ENCODE results near the gene SNRNP40. TPM values are rescaled to one million over a fixed set of nuclear protein-coding genes. Genes with fewer than 3 reads are reported as not detected.

The SNRNP40 gene
- total RNA-seq, 2 experiments from 2014 or later: 48.4 to 53.7 TPM

DNA sequence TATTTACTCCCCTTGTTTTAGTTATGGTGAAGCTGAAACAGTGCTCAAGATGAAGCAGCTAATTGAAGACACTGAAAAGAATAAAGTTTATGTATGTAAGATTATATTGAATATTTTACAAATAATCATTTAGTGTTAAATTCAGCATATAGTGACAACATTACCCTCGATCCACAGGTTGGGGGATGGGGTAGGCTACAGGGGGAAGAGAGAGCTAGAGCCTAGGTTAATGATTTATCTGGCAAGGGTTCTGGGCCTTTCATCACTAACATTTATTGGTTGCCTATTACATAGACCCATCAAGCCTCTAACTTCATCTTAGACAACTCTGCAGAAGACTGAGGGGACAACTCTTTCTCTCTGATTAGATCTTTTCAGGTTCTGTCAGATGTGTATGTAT is 21.6 kb upstream of the SNRNP40 start:
- H3K4me3 Mint-ChIP-seq: no peak overlapping the region
- TF ChIP-seq, protein P1, sequence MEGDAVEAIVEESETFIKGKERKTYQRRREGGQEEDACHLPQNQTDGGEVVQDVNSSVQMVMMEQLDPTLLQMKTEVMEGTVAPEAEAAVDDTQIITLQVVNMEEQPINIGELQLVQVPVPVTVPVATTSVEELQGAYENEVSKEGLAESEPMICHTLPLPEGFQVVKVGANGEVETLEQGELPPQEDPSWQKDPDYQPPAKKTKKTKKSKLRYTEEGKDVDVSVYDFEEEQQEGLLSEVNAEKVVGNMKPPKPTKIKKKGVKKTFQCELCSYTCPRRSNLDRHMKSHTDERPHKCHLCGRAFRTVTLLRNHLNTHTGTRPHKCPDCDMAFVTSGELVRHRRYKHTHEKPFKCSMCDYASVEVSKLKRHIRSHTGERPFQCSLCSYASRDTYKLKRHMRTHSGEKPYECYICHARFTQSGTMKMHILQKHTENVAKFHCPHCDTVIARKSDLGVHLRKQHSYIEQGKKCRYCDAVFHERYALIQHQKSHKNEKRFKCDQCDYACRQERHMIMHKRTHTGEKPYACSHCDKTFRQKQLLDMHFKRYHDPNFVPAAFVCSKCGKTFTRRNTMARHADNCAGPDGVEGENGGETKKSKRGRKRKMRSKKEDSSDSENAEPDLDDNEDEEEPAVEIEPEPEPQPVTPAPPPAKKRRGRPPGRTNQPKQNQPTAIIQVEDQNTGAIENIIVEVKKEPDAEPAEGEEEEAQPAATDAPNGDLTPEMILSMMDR (IDR thresholded peaks at IDR 0.05): no peak
- H3K27me3 Mint-ChIP-seq: no peaks in the 10 kb centered on the region
- no peaks in the 10 kb centered on the region for H3K9me3 ChIP-seq (ENCODE audit: control insufficient read depth in 1 of 2, insufficient read depth in 1 of 2, low read length in 2 of 2)
- ATAC-seq (ENCODE audit: poor library complexity): no peak
- no peak overlapping the region for H3K27ac ChIP-seq (ENCODE audit: low read depth in 1 of 2, low read length in 2 of 2)
- H3K4me1 Mint-ChIP-seq (ENCODE audit: low read depth): no peaks in the 10 kb centered on the region
- H3K36me3 Mint-ChIP-seq (ENCODE audit: low read depth): peaks cover 95% of the 10 kb centered on the region
- H3K27ac Mint-ChIP-seq: no peak overlapping the region
- no peak overlapping the region for H3K4me3 ChIP-seq (ENCODE audit: low read length)
- CTCF ChIA-PET: interaction anchor here (0.8 kb wide), 1 partner anchor 10 kb away, joined by 3 read pairs; no protein-coding TSS in a partner anchor
- intact Hi-C loops (cut with DNase I, micrococcal nuclease): loop anchor here in 1 of 2 experiments (10.0 kb wide), 1 partner anchor 523 kb away; no protein-coding TSS in a partner anchor
- DNase-seq: no peak
- H3K36me3 ChIP-seq (ENCODE audit: insufficient read depth, low read length): peaks cover 74% of the 10 kb centered on the region
- H3K9me3 Mint-ChIP-seq: no peaks in the 10 kb centered on the region
- POLR2A ChIA-PET: no interaction called here
- H3K4me1 ChIP-seq (ENCODE audit: insufficient read depth, low read length): no peaks in the 10 kb centered on the region
- H3K27me3 ChIP-seq (ENCODE audit: control insufficient read depth in 1 of 2, insufficient read depth in 2 of 2, low read length in 2 of 2): no peaks in the 10 kb centered on the region

DNA sequence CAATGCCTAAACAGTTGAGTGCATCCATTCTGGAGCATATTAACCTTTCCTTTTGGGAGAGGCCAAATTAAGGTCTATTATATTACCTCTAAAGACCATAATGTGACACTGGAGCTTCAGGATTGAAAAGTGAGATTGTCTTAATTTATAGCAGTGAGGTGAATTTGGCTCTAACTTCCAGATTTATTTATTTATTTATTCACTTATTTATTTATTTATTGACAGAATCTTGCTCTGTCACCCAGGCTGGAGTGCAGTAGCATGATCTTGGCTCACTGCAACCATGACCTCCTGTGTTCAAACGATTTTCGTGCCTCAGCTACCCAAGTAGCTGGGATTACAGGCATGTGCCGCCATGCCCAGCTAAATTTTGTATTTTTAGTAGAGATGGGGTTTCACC is 19.3 kb upstream of the SNRNP40 start:
- TF ChIP-seq, protein P1 (IDR thresholded peaks at IDR 0.05): no peak
- ChIA-PET CTCF (no interaction called here), POLR2A (interaction anchor here (0.6 kb wide), 1 partner anchor 705 kb away, joined by 4 read pairs; no protein-coding TSS in a partner anchor)
- Histone ChIP-seq H3K4me1 (ENCODE audit: insufficient read depth, low read length) (no peaks in the 10 kb centered on the region), H3K27me3 (ENCODE audit: control insufficient read depth in 1 of 2, insufficient read depth in 2 of 2, low read length in 2 of 2) (no peaks in the 10 kb centered on the region), H3K27ac (ENCODE audit: low read depth in 1 of 2, low read length in 2 of 2) (no peak overlapping the region), H3K9me3 (ENCODE audit: control insufficient read depth in 1 of 2, insufficient read depth in 1 of 2, low read length in 2 of 2) (no peaks in the 10 kb centered on the region), H3K4me3 (ENCODE audit: low read length) (no peak overlapping the region), H3K36me3 (ENCODE audit: insufficient read depth, low read length) (peaks cover 81% of the 10 kb centered on the region)
- Mint-ChIP-seq H3K4me3 (no peak overlapping the region), H3K27ac (no peak overlapping the region), H3K27me3 (no peaks in the 10 kb centered on the region), H3K9me3 (no peaks in the 10 kb centered on the region), H3K36me3 (ENCODE audit: low read depth) (peaks cover 90% of the 10 kb centered on the region), H3K4me1 (ENCODE audit: low read depth) (no peaks in the 10 kb centered on the region)
- no peak for DNase-seq
- ATAC-seq (ENCODE audit: poor library complexity): no peak
- intact Hi-C loops (cut with DNase I, micrococcal nuclease): loop anchor here in 1 of 2 experiments (10.0 kb wide), 1 partner anchor 521 kb away; no protein-coding TSS in a partner anchor

DNA sequence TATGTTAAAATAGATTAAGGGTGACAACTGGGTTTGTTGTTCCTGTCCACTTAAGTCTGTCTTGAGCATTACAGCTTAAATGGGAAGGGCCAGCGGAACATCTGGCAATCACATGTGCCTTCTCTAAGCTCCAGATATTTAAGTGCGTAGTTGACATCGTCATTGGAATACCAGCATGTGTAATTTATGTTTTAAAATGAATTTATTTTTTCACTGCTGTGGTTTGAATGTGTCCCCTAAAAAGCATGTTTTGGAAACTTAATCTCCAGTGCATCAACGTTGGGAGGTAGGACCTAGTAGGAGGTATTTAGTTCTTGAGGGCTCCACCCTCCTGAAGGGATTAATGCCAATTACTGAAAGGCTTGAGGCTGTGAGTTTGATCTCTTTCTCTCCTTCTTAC is 13.6 kb upstream of the SNRNP40 start:
- ChIA-PET CTCF (no interaction called here), POLR2A (no interaction called here)
- H3K36me3 ChIP-seq (ENCODE audit: insufficient read depth, low read length): peaks cover 49% of the 10 kb centered on the region
- H3K9me3 ChIP-seq (ENCODE audit: control insufficient read depth in 1 of 2, insufficient read depth in 1 of 2, low read length in 2 of 2): no peaks in the 10 kb centered on the region
- peaks cover 70% of the 10 kb centered on the region for H3K36me3 Mint-ChIP-seq (ENCODE audit: low read depth)
- H3K4me3 Mint-ChIP-seq: no peak overlapping the region
- no peaks in the 10 kb centered on the region for H3K4me1 ChIP-seq (ENCODE audit: insufficient read depth, low read length)
- H3K27me3 ChIP-seq (ENCODE audit: control insufficient read depth in 1 of 2, insufficient read depth in 2 of 2, low read length in 2 of 2): no peaks in the 10 kb centered on the region
- H3K27me3 Mint-ChIP-seq: no peaks in the 10 kb centered on the region
- H3K4me3 ChIP-seq (ENCODE audit: low read length): no peak overlapping the region
- ATAC-seq (ENCODE audit: poor library complexity) (no peak), DNase-seq (no peak)
- peaks cover 17% of the 10 kb centered on the region for H3K4me1 Mint-ChIP-seq (ENCODE audit: low read depth)
- H3K27ac Mint-ChIP-seq: no peak overlapping the region
- no peaks in the 10 kb centered on the region for H3K9me3 Mint-ChIP-seq
- intact Hi-C loops (cut with DNase I, micrococcal nuclease): loop anchor here in 1 of 2 experiments (10.0 kb wide), 1 partner anchor 515 kb away; no protein-coding TSS in a partner anchor
- no peak overlapping the region for H3K27ac ChIP-seq (ENCODE audit: low read depth in 1 of 2, low read length in 2 of 2)
- TF ChIP-seq, protein P1 (IDR thresholded peaks at IDR 0.05): no peak

Data from CD4-positive, alpha-beta T cell (primary cell).